Spinal cord (tissue), 10 donors: ENCODE measurements around the gene SAMD8. TPM values are rescaled to one million over a fixed set of nuclear protein-coding genes. Genes with fewer than 3 reads are reported as not detected.
A peak's percentile ranks its signal among the peaks of the same experiment; 100 is the strongest.

Source experiments
- DNase-seq, 6 donors: peaks; one replicate each; pipeline versions ENCODE4 v3.0.0 to v3.0.0-alpha.2; 2013 to 2015; ENCODE audit warnings: low spot score in 6 of 6, low read depth in 4 of 6
- H3K27ac ChIP-seq: one replicate; pipeline ENCODE4 v1.5.1; 2013; ENCODE audit warnings: low read depth, low read length, control low read depth
- H3K27me3 ChIP-seq: one replicate; pipeline ENCODE4 v1.6.1; 2013; ENCODE audit warnings: low read length; ENCODE audit not compliant: control insufficient read depth, insufficient read depth
- H3K36me3 ChIP-seq: one replicate; pipeline ENCODE4 v1.6.1; 2013; ENCODE audit warnings: low read length; ENCODE audit not compliant: control insufficient read depth, insufficient read depth
- H3K4me1 ChIP-seq: one replicate; pipeline ENCODE4 v1.6.1; 2013; ENCODE audit warnings: low read length; ENCODE audit not compliant: control insufficient read depth, insufficient read depth
- H3K4me3 ChIP-seq: one replicate; pipeline ENCODE4 v1.5.1; 2013; ENCODE audit warnings: low read depth, low read length, control low read depth
- H3K9me3 ChIP-seq: one replicate; pipeline ENCODE4 v1.6.1; 2013; ENCODE audit warnings: low read length; ENCODE audit not compliant: control insufficient read depth, insufficient read depth
- WGBS: methylation state at CpG from one replicate; pipeline ENCODE4 v1.1.5; 2013; ENCODE audit warnings: missing lambda C conversion rate; ENCODE audit not compliant: insufficient coverage; 5-methylcytosine and 5-hydroxymethylcytosine counted together
- polyA plus RNA-seq, 2 donors: library from polyadenylated mRNA; unstranded; fragments of 120-200 nt; gene quantifications; one replicate each; pipeline ENCODE4 v1.2.1, GENCODE V29; 2013; ENCODE audit not compliant: insufficient read length in 2 of 2
- total RNA-seq, 2 donors: library from RNA; depleted of rRNA in 1 of 2; stranded (reverse); fragments of 120-200 nt in 1 of 2; fragments of >200 nt in 1 of 2; gene quantifications; one replicate each; pipeline versions ENCODE4 v1.2.3 to v1.2.4, GENCODE V29; 2013 to 2014
- donor health status: healthy.

Gene SAMD8
- total and polyA plus RNA-seq, 4 donors: 36.1 to 91.7 (median 45.4) TPM

- Histone ChIP-seq H3K27ac (no peak overlapping the region), H3K4me3 (no peak overlapping the region), H3K27me3 (no peaks in the 10 kb centered on the region), H3K9me3 (no peaks in the 10 kb centered on the region), H3K4me1 (no peaks in the 10 kb centered on the region), H3K36me3 (peaks cover 23% of the 10 kb centered on the region)
- WGBS: no CpG with 5 or more reads among the region's 2 CpGs
- DNase-seq: peak in 1 of 6 donors; percentile 72
Observed at GRCh38 chr10:75165684-75166622, 54.5 kb downstream of the SAMD8 start.

GRCh38 chr10:75166623-75166972 is 55.1 kb downstream of the SAMD8 start:
- Histone ChIP-seq H3K4me1 (no peaks in the 10 kb centered on the region), H3K36me3 (peaks cover 23% of the 10 kb centered on the region), H3K27me3 (no peaks in the 10 kb centered on the region), H3K4me3 (no peak overlapping the region), H3K9me3 (no peaks in the 10 kb centered on the region), H3K27ac (no peak overlapping the region)
- no CpG with 5 or more reads among the region's 1 CpG for WGBS
- DNase-seq: no peak

DNA sequence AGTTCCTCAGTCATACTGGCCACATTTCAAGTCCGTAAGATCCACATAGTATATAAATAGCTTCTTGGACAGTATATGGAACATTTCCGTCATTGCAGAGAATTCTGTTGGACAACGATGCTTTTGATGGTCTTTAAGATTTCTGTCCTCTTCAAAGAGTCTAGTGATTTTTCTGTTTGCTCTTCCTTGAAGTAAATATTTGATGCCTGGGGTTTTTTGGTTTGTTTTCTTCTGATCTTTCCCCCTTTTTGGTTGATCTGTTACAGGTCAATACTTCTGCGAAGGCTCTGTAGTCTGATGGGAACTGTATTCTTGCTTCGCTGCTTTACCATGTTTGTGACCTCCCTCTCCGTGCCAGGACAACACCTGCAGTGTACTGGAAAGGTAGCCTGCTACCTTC is 56.8 kb downstream of the SAMD8 start:
- H3K27me3 ChIP-seq: no peaks in the 10 kb centered on the region
- 100% methylated on average over 2 of the region's 6 CpGs for WGBS
- no peak for DNase-seq
- H3K9me3 ChIP-seq: no peaks in the 10 kb centered on the region
- H3K4me1 ChIP-seq: no peaks in the 10 kb centered on the region
- H3K36me3 ChIP-seq: peaks cover 23% of the 10 kb centered on the region
- H3K27ac ChIP-seq: no peak overlapping the region
- H3K4me3 ChIP-seq: no peak overlapping the region

- no peak overlapping the region for H3K4me3 ChIP-seq
- DNase-seq: no peak
- H3K9me3 ChIP-seq: no peaks in the 10 kb centered on the region
- H3K27me3 ChIP-seq: no peaks in the 10 kb centered on the region
- H3K36me3 ChIP-seq: peaks cover 13% of the 10 kb centered on the region
- H3K4me1 ChIP-seq: no peaks in the 10 kb centered on the region
- no CpG with 5 or more reads among the region's 1 CpG for WGBS
- H3K27ac ChIP-seq: no peak overlapping the region
Observed at GRCh38 chr10:75170215-75170614, 58.8 kb downstream of the SAMD8 start.

- no CpG with 5 or more reads among the region's 2 CpGs for WGBS
- H3K4me3 ChIP-seq: no peak overlapping the region
- no peaks in the 10 kb centered on the region for H3K9me3 ChIP-seq
- no peak overlapping the region for H3K27ac ChIP-seq
- no peak for DNase-seq
- no peaks in the 10 kb centered on the region for H3K27me3 ChIP-seq
- H3K36me3 ChIP-seq: peaks cover 10% of the 10 kb centered on the region
- H3K4me1 ChIP-seq: no peaks in the 10 kb centered on the region
Observed at GRCh38 chr10:75175046-75175445, 63.6 kb downstream of the SAMD8 start.

- WGBS: 96% methylated on average over 5 of the region's 6 CpGs
- Histone ChIP-seq H3K27me3 (no peaks in the 10 kb centered on the region), H3K4me3 (no peak overlapping the region), H3K9me3 (no peaks in the 10 kb centered on the region), H3K4me1 (no peaks in the 10 kb centered on the region), H3K36me3 (peaks cover 7% of the 10 kb centered on the region), H3K27ac (no peak overlapping the region)
- no peak for DNase-seq
Observed at GRCh38 chr10:75176046-75176445, 64.6 kb downstream of the SAMD8 start.

DNA sequence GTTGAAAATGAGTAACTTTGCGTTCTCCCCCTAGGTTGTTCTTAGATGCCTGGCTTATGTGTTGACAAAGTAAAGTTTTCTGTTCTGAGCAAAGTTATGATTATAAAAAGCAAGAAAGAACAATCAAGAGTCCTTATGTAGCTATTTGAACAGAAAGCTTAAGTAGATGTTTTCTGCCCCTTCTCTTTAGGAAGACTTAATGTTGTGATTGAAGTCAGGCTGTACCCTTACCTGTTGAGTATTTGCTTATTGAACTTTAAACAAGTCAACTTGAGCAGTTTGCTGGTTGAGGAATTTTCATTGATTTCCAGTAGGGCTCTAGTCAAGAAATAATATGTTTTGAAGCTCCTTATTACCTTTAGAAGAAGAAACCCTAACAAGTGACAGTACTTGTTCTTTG is 65.3 kb downstream of the SAMD8 start:
- DNase-seq: no peak
- H3K4me1 ChIP-seq: no peaks in the 10 kb centered on the region
- WGBS: no CpG with 5 or more reads among the region's 1 CpG
- H3K4me3 ChIP-seq: no peak overlapping the region
- H3K27me3 ChIP-seq: no peaks in the 10 kb centered on the region
- H3K27ac ChIP-seq: no peak overlapping the region
- peaks cover 7% of the 10 kb centered on the region for H3K36me3 ChIP-seq
- H3K9me3 ChIP-seq: no peaks in the 10 kb centered on the region

GRCh38 chr10:75179657-75180177 is 68.3 kb downstream of the SAMD8 start:
- Histone ChIP-seq H3K4me1 (no peaks in the 10 kb centered on the region), H3K9me3 (no peaks in the 10 kb centered on the region), H3K27me3 (no peaks in the 10 kb centered on the region), H3K36me3 (peaks cover 4% of the 10 kb centered on the region), H3K27ac (no peak overlapping the region), H3K4me3 (no peak overlapping the region)
- WGBS: 100% methylated on average over 1 of the region's 1 CpG
- no peak for DNase-seq

DNA sequence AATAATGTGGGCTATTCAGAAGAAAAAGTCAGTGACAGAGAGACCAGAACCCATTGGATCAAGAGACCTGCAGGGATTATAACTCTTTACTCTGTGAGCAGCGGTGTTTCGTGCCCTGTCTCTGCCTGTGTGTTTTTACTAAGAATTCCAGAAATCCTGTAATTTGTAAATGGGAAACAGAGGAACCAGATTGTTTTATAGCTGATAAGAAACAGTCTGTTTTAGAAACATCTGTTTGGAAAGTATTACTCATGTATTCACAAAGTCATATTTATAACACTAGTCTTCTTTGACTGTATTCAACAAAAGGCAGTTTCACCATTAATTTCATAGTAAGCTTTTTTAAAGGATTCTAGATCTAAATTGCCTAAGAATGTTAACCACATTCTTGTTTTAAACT is 69.1 kb downstream of the SAMD8 start:
- H3K9me3 ChIP-seq: no peaks in the 10 kb centered on the region
- H3K36me3 ChIP-seq: peaks cover 4% of the 10 kb centered on the region
- H3K4me1 ChIP-seq: no peaks in the 10 kb centered on the region
- DNase-seq: no peak
- no peaks in the 10 kb centered on the region for H3K27me3 ChIP-seq
- WGBS: 83% methylated on average over 1 of the region's 2 CpGs
- H3K27ac ChIP-seq: peak overlapping the region; percentile 15
- no peak overlapping the region for H3K4me3 ChIP-seq

DNA sequence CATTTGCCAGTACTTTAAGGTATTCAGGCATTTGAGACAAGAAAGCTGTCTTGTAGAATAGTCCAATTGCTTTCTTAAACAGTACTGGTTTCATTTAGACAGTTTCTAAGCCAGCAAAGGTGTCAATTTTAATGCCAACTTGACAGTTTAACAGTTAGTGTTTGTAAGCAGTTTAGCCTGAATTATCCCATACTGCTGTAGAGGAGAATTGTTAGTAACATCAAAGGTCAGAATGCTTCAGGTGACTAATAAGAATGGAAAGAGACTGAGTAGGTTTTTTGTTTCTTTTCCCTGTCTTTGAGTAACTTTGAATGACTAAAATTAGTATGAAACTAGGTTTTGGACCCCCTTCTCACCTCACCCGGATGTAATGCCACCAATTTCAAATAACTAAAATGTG is 69.6 kb downstream of the SAMD8 start:
- peaks cover 4% of the 10 kb centered on the region for H3K36me3 ChIP-seq
- no peak overlapping the region for H3K4me3 ChIP-seq
- H3K27ac ChIP-seq: no peak overlapping the region
- no peaks in the 10 kb centered on the region for H3K9me3 ChIP-seq
- no peaks in the 10 kb centered on the region for H3K27me3 ChIP-seq
- DNase-seq: no peak
- H3K4me1 ChIP-seq: no peaks in the 10 kb centered on the region
- WGBS: no CpG with 5 or more reads among the region's 1 CpG
